HG03432 (cell line): ENCODE results near the gene COL5A3.
"Not testable (repeated sequence)": the region's sequence is repeated elsewhere in the genome, so short reads cannot be mapped to it uniquely, and the experiment has no call there.

ENCODE experiments used
- ATAC-seq: cut with Tn5 transposase; IDR thresholded peaks from one replicate; pipeline ENCODE4 v1.9.1; 2021; ENCODE audit warnings: mild to moderate bottlenecking, moderate library complexity; ENCODE audit not compliant: unreplicated experiment

COL5A3 gene

GRCh38 chr19:9972103-9972502 lies 38.2 kb downstream of the COL5A3 start:
- ATAC-seq, result no peak

DNA sequence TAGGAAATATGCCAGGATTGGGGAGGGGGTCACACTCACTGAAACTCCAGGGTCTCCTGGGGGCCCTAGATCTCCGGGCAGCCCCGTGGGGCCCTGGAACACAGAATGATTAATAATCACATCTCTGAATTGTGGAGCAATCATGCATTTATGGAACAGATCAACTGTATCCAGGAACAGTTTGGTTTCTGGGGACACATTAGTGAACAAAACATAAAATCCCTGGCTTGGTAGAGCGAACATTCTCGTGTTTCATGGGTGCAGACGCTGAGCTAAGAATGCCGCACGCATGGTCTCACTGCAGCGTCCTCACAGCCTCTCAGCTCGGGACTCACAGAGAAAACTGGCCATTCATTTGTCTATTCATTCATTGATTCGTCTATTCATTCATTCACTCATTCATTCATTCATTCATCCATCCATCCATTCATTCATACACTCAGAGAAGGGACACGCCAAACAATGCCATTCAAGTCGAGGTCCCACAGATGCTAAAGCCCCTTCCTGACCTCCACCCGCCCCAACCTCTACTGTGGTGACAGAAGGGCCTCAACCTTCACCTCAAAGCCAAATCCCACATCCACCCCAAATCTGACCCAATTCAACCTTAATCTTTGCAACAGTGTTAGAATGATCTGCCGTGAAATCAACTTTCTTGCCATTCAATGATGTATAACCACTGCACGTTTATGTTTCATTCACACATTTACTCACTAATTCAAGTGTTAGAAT lies 39.0 kb downstream of the COL5A3 start:
- no peak for ATAC-seq

- no peak for ATAC-seq
Observed at GRCh38 chr19:9970481-9970880, 39.8 kb downstream of the COL5A3 start.

GRCh38 chr19:9969688-9969975 lies 40.7 kb downstream of the COL5A3 start:
- ATAC-seq, result no peak

- no peak for ATAC-seq
Observed at GRCh38 chr19:9968820-9969687, 41.2 kb downstream of the COL5A3 start.

DNA sequence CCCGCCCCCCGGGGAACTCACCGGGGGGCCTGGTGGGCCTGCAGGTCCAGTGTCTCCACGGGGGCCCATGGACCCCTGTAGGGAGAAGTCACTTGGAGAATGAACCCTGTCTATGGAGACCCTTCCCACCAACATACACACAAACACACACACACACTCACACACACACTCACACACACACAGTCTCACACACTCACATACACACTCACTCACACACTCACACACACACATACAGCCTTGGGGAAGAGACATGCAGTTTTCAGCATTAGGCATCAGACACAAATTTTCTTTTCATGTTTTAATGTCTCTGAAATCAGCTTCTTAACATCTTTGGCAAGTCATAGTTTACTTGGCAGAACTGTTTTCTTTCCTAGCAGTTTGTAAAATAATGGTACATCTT lies 43.0 kb downstream of the COL5A3 start:
- no peak for ATAC-seq

- ATAC-seq, result no peak
Observed at GRCh38 chr19:9966448-9966847, 43.9 kb downstream of the COL5A3 start.

DNA sequence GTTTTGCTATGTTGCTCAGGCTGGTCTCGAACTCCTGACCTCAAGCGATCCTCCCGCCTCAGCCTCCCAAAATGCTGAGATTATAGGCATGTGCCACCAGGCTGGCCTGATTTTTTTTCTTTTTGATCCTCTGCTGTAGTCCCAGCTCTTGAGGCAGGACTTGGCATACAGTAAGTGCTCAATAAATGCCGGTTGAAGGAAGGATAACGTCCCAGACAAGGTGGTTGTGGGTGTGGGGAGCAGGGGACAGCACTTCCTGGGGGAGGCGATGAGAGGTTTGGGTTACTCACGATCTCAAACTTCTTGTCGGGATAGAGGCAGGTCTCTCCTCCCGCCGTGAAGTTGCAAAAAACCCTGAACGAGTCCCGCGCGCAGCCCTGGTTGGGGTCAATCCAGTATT lies 44.3 kb downstream of the COL5A3 start:
- no peak for ATAC-seq

- ATAC-seq, result no peak
Observed at GRCh38 chr19:9962623-9963290, 47.5 kb downstream of the COL5A3 start.

DNA sequence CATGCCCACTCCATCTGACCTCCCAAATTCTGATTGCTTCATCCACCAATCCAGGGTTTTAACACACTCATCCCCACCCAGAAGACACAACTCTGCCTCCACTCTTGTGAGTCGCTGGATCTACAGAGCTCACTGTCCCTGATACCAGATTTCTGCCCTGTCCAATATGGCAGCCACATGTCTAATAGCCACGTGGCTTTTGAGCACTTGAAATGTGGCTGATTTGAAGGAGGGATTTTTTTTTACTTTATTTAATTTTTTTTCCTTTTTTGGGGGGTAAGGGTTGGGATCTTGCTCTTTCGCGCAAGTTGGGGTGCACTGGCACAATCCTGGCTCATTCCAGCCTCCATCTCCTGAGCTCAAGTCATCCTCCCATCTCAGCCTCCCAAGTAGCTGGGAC lies 49.2 kb downstream of the COL5A3 start:
- no peak for ATAC-seq

- ATAC-seq, result no peak
Observed at GRCh38 chr19:9958379-9958821, 51.9 kb downstream of the COL5A3 start.

GRCh38 chr19:9956956-9957355 lies 53.3 kb downstream of the COL5A3 start:
- no peak for ATAC-seq

DNA sequence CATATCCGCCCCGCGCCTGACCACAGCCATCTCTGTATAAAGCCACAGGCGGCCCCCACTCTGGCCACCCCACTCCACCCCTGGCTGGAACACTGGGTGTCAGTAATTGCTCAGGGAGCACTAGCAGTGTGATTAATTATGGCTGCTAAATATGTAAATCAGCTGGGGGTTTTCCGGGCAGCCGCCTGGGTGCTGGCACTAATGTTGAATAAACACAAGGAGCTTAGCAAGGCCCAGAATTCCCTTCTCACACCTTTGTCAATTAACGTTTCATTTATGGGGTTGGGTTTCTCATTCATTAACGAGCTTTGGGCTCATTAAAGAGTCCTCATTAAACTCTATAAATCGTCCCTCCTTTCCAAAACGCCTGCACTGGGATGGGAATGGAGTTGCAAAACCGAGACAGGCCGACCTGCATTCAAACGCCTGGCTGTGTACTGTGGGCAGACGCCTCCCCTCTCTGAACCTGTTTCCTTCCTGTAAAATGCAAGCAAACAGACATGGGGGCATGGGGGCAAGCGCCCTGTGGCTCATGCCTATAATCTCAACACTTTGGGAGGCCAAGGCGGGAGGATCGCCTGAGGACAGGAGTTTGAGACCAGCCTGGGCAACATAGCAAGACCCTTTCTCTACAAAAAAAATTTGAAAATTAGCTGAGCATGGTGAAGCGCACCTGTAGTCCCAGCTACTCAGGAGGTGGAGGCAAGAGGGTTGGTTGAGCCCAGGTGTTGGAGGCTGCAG lies 56.3 kb downstream of the COL5A3 start:
- no peak for ATAC-seq

DNA sequence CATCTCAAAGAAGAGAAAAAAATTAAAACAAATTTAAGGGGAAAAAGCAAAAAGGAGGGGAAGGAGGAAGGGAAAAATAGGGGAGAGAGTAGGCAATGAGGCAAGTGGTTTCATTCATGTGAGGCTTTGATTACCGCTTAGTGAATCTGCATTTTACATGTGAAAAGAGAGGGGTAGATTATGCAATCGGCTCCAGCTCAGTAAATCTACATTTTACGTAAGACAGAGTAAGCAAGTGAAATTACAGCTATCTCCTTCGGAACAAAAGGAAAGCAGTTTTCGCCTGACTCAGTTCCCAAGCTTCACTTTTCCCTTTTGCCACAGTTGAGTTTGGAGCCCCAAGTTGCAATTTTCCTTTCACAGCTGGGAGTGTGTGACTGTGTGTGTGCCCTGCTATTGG lies 58.0 kb downstream of the COL5A3 start:
- no peak for ATAC-seq

GRCh38 chr19:9947441-9947840 lies 62.9 kb downstream of the COL5A3 start:
- ATAC-seq, result no peak

DNA sequence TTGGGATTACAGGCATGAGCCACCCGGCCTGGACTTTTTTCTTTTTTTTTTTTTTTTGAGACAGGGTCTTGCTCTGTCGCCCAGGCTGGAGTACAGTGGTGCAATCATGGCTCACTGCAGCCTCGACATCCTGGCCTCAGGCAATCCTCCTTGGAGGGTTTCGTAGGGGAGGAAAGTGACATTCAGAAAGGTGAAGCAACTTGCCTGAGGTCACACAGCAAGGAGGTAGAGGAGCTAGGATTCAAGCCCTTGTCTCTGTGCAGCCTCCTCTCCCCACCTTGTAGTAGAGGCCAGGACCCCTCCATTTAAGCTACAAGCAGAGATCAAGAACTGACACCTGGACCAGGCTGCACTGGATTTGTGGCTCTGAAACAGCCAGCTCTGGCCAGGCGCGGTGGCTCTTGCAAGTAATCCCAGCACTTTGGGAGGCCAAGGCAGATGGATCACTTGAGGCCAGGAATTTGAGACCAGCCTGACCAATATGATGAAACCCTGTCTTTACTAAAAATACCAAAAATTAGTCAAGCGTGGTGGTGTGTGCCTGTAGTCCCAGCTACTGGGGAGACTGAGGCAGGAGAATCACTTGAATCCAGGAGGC lies 63.7 kb downstream of the COL5A3 start:
- ATAC-seq, result not testable (repeated sequence)

DNA sequence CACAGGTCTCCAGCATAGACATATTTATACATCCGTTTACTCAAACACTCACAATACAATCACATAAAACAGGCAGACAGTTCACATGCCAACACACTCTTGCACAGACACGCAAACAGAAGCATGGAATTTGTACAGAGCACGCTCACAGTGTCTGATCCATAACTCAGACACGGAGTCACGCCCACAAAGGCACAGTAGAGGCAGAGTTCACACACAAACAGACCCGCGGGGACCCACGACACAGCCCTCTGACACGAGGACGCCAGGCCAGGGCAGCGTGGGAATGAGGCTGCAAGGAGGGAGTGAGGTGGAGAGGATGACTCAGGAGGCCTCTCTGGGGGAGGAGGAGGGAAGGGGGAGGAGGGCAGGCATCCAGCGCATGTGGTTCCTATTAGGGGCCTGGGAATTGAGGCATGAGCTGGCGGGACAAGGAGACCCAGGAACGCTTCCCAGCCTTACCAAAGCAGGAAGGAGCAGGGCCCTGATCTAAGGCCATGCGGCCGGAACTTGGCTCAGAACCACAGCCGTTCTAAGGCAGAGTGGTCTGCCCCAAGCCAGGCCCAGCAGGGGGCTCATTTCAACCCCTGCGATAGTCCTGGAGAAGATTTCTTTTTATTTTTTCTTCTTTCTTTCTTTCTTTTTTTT lies 64.9 kb downstream of the COL5A3 start:
- ATAC-seq, result no peak

DNA sequence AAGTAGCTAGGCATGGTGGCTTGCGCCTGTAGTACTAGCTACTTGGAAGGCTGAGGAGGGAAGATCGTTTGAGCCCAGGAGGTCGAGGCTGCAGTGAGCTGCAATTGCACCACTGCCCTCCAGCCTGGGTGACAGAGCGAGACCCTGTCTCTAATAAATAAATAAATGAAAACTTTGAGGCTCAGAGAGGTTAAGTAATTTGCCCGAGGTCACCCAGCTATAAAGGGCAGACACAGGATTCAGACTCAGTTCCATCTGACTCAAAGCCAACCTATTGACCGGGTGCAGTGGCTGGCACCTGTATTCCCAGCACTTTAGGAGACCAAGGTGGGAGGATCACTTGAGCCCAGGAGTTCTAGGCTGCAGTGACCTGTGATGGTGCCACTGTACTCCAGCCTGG lies 66.6 kb downstream of the COL5A3 start:
- ATAC-seq, result no peak

DNA sequence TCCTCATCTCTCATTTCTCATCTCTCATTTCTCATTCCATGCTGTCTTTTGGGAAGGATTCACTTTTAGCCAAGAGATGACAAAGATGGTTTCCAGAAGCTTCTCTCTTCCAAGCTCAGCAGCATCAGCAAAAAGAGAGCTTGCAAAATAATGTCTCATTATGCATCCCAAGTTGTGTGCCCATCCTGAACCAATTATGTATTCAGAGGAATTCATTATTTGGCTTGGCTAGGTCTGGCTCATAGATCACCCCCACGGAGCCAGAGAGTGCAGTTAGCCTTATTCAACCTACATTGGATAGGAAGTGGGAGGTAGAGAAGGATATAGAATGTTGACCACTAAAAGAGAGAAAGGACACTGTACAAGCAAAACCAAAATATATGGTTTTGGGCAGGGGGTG lies 68.6 kb downstream of the COL5A3 start:
- ATAC-seq, result no peak

GRCh38 chr19:9941231-9941630 lies 69.1 kb downstream of the COL5A3 start:
- no peak for ATAC-seq
